ENCODE results near the gene THBS3.

The THBS3 gene

DNA sequence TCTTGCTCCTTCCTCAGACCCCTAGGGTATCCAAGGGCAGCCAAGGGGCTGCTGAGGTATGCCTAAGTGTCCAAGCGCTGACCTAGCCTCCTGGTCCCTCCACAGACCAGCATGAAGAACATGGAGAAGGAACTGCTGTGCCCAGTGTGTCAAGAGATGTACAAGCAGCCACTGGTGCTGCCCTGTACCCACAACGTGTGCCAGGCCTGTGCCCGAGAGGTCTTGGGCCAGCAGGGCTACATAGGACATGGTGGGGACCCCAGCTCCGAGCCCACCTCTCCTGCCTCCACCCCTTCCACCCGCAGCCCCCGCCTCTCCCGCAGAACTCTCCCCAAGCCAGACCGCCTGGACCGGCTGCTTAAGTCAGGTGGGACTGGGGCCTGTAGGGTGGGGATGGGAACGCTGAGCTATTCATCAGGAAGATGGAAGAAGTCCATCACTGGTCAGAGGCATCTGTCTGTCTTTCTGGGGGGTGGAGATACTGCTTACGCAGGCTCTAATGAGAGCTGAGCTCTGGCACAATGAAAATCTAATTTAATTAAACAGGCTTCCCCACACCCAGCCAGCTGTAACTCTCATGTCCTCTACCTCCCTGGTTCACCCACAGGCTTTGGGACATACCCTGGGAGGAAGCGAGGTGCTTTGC is 32.3 kb downstream of the THBS3 start:
- no peak overlapping the region for H3K9ac ChIP-seq (ENCODE audit: low read depth, low read length)
- peak overlapping the region; percentile 81 for H3K4me2 ChIP-seq (ENCODE audit: low read length)
- no peaks in the 10 kb centered on the region for H3K27me3 ChIP-seq (ENCODE audit: control insufficient read depth, insufficient read depth, low read length)
- peaks cover 23% of the 10 kb centered on the region for H3K4me1 ChIP-seq (ENCODE audit: control insufficient read depth, insufficient read depth, low read length)
- H3K36me3 ChIP-seq (ENCODE audit: insufficient read depth, low read length): peaks cover 11% of the 10 kb centered on the region
- peak overlapping the region; percentile 87 for H3K4me3 ChIP-seq (ENCODE audit: low read length)
- H3K9me3 ChIP-seq (replicated peaks; ENCODE audit: low read length): no peaks in the 10 kb centered on the region

DNA sequence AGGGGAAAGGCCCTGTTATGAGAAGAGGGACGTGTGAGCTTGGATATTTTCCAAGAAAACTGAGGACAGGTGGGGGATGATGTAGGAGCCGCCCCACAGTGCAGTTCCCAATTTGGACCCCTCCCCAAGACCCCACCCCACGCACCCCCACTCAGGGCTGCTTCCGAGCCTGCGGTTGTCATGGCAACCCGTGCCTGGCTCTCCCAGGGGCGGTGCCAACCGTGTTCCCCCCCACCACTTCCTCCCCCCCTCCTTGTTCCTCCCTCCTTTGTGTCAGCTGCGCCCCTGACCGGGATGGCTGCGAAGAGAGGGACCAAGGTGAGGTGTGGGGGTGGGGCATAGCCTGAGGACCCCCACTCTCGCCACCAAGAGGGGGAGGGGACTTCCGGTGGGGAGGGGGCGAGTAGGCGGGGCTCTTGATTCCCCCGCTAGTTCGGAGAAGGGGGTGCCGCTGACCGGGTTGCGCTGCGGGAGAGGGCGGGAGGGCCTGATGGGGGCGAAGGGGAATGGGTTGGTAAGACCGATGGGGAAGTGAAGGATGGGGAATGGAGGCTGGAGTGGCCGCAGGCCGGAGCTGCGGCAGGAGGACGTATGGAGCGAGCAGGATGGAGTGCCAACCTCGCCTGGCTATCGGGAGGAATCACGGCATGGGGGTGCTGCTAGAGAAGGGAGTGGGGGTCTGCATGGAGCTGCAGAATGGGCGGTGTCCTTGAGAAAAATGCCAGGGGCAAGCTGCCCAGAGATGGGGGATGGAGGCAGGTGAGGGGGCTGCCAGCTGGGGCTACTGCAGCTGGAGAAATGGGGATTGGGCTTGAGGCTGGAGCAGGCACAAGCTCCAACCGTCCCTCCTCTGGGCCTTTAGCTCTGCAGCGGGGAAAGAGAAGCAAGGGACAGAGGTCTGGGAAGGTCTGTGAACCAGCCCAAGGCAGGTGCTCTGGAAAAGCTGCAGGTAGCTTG is 33.1 kb downstream of the THBS3 start:
- no peaks in the 10 kb centered on the region for H3K9me3 ChIP-seq (replicated peaks; ENCODE audit: low read length)
- no peaks in the 10 kb centered on the region for H3K27me3 ChIP-seq (ENCODE audit: control insufficient read depth, insufficient read depth, low read length)
- peak overlapping the region; percentile 87 for H3K4me3 ChIP-seq (ENCODE audit: low read length)
- H3K9ac ChIP-seq (ENCODE audit: low read depth, low read length): peak overlapping the region; percentile 97
- peak overlapping the region; percentile 81 for H3K4me2 ChIP-seq (ENCODE audit: low read length)
- peaks cover 23% of the 10 kb centered on the region for H3K4me1 ChIP-seq (ENCODE audit: control insufficient read depth, insufficient read depth, low read length)
- peaks cover 12% of the 10 kb centered on the region for H3K36me3 ChIP-seq (ENCODE audit: insufficient read depth, low read length)

DNA sequence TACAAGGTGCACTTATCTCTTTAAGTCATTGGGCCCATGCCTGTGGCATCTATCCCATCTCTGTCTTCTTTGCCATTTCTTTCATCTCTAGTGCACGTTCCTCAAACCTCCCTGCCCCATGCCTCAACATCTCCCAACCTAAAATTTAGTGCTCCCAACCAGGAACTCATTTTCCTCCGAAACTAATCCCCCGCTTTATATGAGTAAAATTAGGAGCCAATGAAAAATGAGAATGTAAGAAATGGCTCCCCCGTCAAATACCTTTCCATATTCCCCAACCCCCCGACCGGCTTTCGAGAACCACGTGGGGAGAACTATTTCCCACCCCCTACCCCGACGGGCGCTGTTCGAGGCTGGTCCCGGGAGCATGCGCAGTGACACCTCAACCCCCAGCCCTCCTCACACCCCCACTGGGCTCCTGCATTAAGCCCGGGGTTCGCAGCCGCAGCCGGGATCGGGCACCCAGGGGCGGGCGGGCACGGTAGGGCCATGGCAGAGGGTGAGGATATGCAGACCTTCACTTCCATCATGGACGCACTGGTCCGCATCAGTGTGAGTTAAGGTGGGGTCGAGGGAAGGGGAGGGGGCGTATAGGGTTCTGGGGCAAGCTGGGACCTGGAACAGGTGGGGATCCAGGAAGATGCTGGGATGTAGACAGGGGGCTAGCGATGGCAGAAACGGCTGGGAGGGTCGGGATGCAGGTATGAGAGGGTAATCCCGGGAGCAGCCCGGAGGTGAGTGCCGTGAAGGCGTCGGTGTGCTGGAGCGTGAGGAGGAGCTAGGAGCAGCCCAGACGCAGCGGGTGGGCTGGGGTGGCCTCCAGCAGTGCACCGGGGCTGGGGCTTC is 34.0 kb downstream of the THBS3 start, which contains the start of gene TRIM46:
Gene TRIM46, plus strand, starts transcription at position 372 of the 846 bp plus-strand sequence. Its CDS starts 118 bp downstream, at position 490.
- H3K4me2 ChIP-seq (ENCODE audit: low read length): peak within 1 kb of the TSS; percentile 81
- no peaks in the 10 kb centered on the region for H3K27me3 ChIP-seq (ENCODE audit: control insufficient read depth, insufficient read depth, low read length)
- H3K4me3 ChIP-seq (ENCODE audit: low read length): peak within 1 kb of the TSS; percentile 87
- peaks cover 16% of the 10 kb centered on the region for H3K36me3 ChIP-seq (ENCODE audit: insufficient read depth, low read length)
- H3K4me1 ChIP-seq (ENCODE audit: control insufficient read depth, insufficient read depth, low read length): peaks cover 23% of the 10 kb centered on the region
- H3K9ac ChIP-seq (ENCODE audit: low read depth, low read length): peak within 1 kb of the TSS; percentile 97
- no peaks in the 10 kb centered on the region for H3K9me3 ChIP-seq (replicated peaks; ENCODE audit: low read length)

DNA sequence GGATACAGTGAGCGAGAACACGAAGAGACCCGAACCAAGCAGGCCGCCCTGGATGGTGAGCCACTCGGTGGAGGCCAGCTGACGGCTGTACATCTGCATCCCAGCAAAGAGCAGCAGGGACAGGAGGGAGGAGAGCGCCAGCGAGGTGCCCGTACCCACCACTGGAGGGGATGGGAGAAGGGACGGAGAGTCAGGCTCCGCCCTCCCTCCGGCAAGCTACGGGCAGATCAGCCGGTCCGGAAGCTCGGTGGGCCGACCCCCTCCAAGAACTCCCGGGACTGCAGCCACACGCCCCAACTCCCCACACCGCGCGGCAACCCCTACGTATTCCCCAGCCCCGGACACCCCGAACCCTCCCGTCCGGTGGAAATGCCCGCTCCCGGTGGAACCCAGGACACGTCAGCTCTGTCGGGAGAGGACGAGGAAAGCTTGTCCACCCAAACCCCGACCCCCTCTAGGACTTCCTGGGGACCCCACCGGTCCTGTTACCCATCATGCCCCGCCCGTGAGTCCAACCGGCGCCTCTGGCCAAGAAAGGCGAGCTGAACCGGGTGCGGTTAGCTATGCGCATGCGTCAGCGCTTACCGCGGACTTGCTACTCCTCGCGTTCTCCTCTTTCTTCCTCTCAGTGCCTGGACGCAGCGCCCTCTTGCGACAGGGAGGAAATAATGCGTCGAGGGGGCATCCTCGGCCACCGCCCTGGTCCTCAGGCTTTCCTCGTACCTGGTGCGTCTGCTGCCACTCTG is 34.8 kb downstream of the THBS3 start, which contains the start of gene KRTCAP2:
Gene KRTCAP2, minus strand, starts transcription at position 573 of the 746 bp plus-strand sequence. Its CDS starts 80 bp downstream, at position 493.
- H3K4me1 ChIP-seq (ENCODE audit: control insufficient read depth, insufficient read depth, low read length): peaks cover 23% of the 10 kb centered on the region
- no peaks in the 10 kb centered on the region for H3K27me3 ChIP-seq (ENCODE audit: control insufficient read depth, insufficient read depth, low read length)
- peak within 1 kb of the TSS; percentile 81 for H3K4me2 ChIP-seq (ENCODE audit: low read length)
- H3K9ac ChIP-seq (ENCODE audit: low read depth, low read length): peak within 1 kb of the TSS; percentile 97
- H3K9me3 ChIP-seq (replicated peaks; ENCODE audit: low read length): no peaks in the 10 kb centered on the region
- H3K4me3 ChIP-seq (ENCODE audit: low read length): peak within 1 kb of the TSS; percentile 87
- H3K36me3 ChIP-seq (ENCODE audit: insufficient read depth, low read length): peaks cover 19% of the 10 kb centered on the region

DNA sequence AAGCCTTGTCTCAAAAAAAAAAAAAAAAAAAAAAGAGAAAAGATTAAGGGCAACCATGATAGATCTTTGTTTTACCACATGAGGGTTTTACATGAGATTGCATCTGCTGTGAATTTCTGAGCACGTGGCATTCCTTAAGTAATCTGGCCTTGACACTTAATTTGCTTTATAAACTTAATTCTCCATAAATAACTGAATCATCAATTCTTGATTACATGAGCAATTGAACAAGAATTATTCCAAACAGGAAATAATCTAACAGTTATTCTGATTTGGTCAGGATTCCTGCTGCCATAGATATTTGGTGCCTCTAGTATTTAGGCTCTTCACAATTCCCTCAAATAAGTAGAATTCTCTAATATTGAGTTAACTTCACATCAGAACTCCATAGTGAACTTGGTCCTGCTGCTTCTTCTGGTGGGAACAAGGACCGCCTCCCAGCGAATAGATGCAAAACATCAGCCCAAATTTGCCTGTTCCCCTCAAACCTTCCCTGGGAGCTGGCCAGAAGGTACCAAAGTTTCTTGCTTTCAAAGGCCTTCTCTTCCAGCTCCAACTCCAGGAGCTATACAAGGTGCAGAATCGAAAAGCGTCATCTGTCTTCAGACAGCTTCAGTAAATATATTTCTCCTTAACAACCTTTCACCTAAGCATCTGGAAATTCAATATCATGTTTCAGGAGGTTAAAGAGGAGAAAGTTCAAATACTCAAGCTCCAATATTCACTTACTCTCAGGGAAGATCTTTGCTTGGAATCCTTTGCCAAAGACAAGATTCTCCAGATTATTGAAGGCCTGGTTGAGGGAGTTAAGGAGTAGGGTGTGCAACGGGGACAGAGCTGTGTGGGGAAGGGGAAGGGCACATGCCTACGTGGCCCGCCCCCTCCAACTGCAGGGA is 35.6 kb downstream of the THBS3 start:
- Histone ChIP-seq H3K9me3 (replicated peaks; ENCODE audit: low read length) (no peaks in the 10 kb centered on the region), H3K4me2 (ENCODE audit: low read length) (peak overlapping the region; percentile 81), H3K36me3 (ENCODE audit: insufficient read depth, low read length) (peaks cover 19% of the 10 kb centered on the region), H3K27me3 (ENCODE audit: control insufficient read depth, insufficient read depth, low read length) (peaks cover 1% of the 10 kb centered on the region), H3K4me1 (ENCODE audit: control insufficient read depth, insufficient read depth, low read length) (peaks cover 27% of the 10 kb centered on the region), H3K4me3 (ENCODE audit: low read length) (peak overlapping the region; percentile 87), H3K9ac (ENCODE audit: low read depth, low read length) (peak overlapping the region; percentile 97)

DNA sequence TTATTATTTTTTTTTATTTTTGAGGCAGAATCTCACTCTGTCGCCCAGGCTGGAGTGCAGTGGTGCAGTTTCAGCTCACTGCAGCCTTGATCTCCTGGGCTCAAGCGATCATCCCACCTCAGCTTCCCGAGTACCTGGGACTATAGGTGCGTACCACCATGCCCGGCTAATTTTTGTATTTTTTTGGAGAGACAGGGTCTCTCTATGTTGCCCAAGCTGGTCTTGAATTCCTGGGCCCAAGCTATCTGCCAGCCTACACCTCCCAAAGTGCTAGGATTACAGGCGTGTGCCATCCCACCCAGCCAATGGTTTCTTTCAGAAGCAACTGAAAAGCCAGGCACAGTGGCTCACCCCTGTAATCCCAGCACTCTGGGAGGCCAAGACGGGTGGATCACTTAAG is 36.9 kb downstream of the THBS3 start:
- no peaks in the 10 kb centered on the region for H3K9me3 ChIP-seq (replicated peaks; ENCODE audit: low read length)
- peaks cover 9% of the 10 kb centered on the region for H3K27me3 ChIP-seq (ENCODE audit: control insufficient read depth, insufficient read depth, low read length)
- no peak overlapping the region for H3K9ac ChIP-seq (ENCODE audit: low read depth, low read length)
- peaks cover 19% of the 10 kb centered on the region for H3K36me3 ChIP-seq (ENCODE audit: insufficient read depth, low read length)
- peaks cover 27% of the 10 kb centered on the region for H3K4me1 ChIP-seq (ENCODE audit: control insufficient read depth, insufficient read depth, low read length)
- no peak overlapping the region for H3K4me3 ChIP-seq (ENCODE audit: low read length)
- no peak overlapping the region for H3K4me2 ChIP-seq (ENCODE audit: low read length)

DNA sequence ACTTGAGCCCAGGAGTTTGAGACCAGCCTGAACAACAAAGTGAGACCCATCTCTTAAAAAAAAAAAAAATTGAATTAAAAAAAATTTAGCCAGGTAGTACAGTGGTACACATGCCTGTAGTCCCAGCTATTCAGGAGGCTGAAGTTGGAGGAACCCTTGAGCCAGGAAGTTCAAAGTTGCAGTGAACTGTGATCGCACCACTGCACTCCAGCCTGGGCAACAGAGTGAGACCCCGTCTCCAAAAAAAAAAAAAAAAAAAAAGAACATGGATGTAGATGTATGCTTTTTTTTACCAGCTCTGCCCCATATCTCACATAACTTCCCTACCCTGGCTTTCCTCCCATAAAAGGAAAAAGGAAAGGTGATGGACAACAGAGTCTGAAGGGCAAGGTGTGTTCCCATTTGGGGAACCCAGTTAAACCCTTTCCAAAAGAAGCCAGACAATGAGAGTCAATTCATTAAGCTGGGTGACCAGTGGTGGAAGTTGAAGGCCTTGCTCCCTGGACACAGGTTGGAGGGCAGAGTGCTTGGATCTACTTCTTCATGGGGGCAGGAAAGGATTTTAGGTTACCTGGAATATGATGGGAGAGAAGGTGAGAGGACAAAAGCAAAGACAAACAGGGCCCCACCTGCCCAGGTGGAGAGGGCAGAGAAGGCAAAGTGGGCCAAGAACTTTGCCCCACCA is 37.5 kb downstream of the THBS3 start:
- Histone ChIP-seq H3K36me3 (ENCODE audit: insufficient read depth, low read length) (peaks cover 19% of the 10 kb centered on the region), H3K4me2 (ENCODE audit: low read length) (no peak overlapping the region), H3K4me3 (ENCODE audit: low read length) (no peak overlapping the region), H3K9me3 (replicated peaks; ENCODE audit: low read length) (no peaks in the 10 kb centered on the region), H3K4me1 (ENCODE audit: control insufficient read depth, insufficient read depth, low read length) (peaks cover 27% of the 10 kb centered on the region), H3K27me3 (ENCODE audit: control insufficient read depth, insufficient read depth, low read length) (peaks cover 12% of the 10 kb centered on the region), H3K9ac (ENCODE audit: low read depth, low read length) (no peak overlapping the region)

DNA sequence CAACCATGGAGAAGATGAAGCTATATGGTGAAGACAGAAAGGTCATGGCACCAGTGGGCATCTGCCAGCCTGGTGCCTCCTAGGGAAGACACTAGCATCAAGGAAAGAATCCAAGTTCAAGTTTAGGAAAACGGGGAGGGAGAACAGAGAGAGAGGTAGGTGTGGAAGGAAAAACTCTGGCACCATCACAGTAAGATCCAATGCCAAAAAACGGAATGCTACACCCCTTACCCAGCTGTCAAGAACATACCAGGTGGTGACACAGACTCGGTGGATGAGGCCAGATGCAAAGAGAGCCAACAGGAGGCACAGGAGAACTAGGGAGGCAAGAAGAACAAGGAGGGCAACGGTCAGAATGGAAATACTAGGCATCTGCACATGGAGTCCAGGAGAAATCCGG is 38.2 kb downstream of the THBS3 start:
- no peak overlapping the region for H3K4me3 ChIP-seq (ENCODE audit: low read length)
- H3K9me3 ChIP-seq (replicated peaks; ENCODE audit: low read length): no peaks in the 10 kb centered on the region
- H3K4me1 ChIP-seq (ENCODE audit: control insufficient read depth, insufficient read depth, low read length): peaks cover 23% of the 10 kb centered on the region

DNA sequence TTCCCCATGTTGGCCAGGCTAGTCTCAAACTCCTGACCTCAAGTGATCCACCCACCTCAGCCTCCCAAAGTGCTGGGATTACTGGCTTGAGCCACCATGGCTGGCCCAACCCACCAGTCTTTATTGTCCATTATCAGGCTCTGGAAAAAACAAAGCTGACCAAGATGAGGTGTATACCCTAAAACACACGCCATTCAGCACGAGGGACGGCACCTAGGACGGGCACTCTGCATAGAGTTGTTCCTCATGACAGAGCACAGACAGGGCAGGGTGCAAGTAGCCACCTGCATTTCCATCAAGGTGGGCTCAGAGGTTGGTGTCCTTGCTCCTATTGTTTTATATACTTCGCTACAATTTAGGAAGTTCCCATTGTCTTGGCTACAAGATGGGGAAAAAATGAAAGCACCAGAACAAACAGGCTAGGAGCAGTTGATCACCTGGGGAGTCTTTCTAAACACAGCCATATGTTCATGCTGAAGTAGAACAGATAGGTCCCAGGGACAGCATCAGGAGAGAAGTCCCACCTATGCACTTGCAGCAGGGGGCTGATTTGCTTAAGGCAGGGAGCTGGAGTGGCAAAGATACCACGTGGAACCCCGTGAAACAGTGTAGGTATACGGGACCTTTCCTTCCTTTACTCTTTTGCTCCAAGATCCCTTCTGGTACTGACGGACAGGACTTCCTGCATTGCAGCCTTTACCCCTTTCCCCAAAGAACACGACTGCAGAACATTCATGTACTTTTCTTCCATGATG is 39.1 kb downstream of the THBS3 start:
- no peak overlapping the region for H3K9ac ChIP-seq (ENCODE audit: low read depth, low read length)
- H3K9me3 ChIP-seq (replicated peaks; ENCODE audit: low read length): no peaks in the 10 kb centered on the region
- no peak overlapping the region for H3K4me3 ChIP-seq (ENCODE audit: low read length)
- H3K36me3 ChIP-seq (ENCODE audit: insufficient read depth, low read length): peaks cover 19% of the 10 kb centered on the region
- H3K27me3 ChIP-seq (ENCODE audit: control insufficient read depth, insufficient read depth, low read length): peaks cover 12% of the 10 kb centered on the region
- H3K4me1 ChIP-seq (ENCODE audit: control insufficient read depth, insufficient read depth, low read length): peaks cover 17% of the 10 kb centered on the region
- no peak overlapping the region for H3K4me2 ChIP-seq (ENCODE audit: low read length)

More for the DNA sequence above, 38.2 kb downstream of the THBS3 start:
- peaks cover 12% of the 10 kb centered on the region for H3K27me3 ChIP-seq (ENCODE audit: control insufficient read depth, insufficient read depth, low read length)
- no peak overlapping the region for H3K4me2 ChIP-seq (ENCODE audit: low read length)
- H3K9ac ChIP-seq (ENCODE audit: low read depth, low read length): no peak overlapping the region
- H3K36me3 ChIP-seq (ENCODE audit: insufficient read depth, low read length): peaks cover 19% of the 10 kb centered on the region

Measured in skeletal muscle satellite cell (primary cell).